ENCODE results near the gene BCL11A.

Gene BCL11A

DNA sequence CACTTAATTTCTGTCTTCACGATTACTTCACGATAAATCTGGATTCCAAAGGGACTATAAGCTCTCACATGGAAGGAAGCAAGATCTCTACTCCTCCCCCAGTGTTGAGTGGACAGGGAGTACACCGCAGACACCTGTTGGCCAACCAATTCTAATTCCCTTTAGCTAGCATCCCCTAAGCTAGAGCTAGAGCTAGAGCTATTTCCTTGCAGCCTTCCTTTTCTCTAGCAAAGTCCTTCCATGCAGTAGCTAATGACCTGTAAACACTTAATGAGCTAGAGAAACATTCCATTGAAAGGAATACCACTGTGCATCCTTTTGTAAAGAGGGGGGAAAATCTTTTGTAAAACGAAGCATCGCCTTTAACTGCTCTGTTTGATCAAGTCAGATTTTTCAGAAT lies 56.5 kb downstream of the BCL11A start:
- Mint-ChIP-seq H3K27ac (peak overlapping the region; percentile 1), H3K9me3 (no peaks in the 10 kb centered on the region), H3K4me3 (no peak overlapping the region), H3K4me1 (ENCODE audit: low read depth) (peaks cover 67% of the 10 kb centered on the region), H3K36me3 (ENCODE audit: low read depth) (peaks cover 34% of the 10 kb centered on the region), H3K27me3 (no peaks in the 10 kb centered on the region)
- intact Hi-C loops (cut with micrococcal nuclease) = no loop called here

- Mint-ChIP-seq H3K27me3 (no peaks in the 10 kb centered on the region), H3K27ac (peak overlapping the region; percentile 1), H3K4me1 (ENCODE audit: low read depth) (peaks cover 72% of the 10 kb centered on the region), H3K4me3 (no peak overlapping the region), H3K9me3 (no peaks in the 10 kb centered on the region), H3K36me3 (ENCODE audit: low read depth) (peaks cover 38% of the 10 kb centered on the region)
- intact Hi-C loops (cut with micrococcal nuclease) = no loop called here
Observed at GRCh38 chr2:60496475-60496874, 57.0 kb downstream of the BCL11A start.

GRCh38 chr2:60495041-60495625 lies 58.3 kb downstream of the BCL11A start:
- H3K4me3 Mint-ChIP-seq = no peak overlapping the region
- H3K27me3 Mint-ChIP-seq = no peaks in the 10 kb centered on the region
- intact Hi-C loops (cut with micrococcal nuclease) = no loop called here
- H3K27ac Mint-ChIP-seq = peak overlapping the region; percentile 17
- no peaks in the 10 kb centered on the region for H3K9me3 Mint-ChIP-seq
- peaks cover 35% of the 10 kb centered on the region for H3K36me3 Mint-ChIP-seq (ENCODE audit: low read depth)
- H3K4me1 Mint-ChIP-seq (ENCODE audit: low read depth) = peaks cover 75% of the 10 kb centered on the region

- no peaks in the 10 kb centered on the region for H3K9me3 Mint-ChIP-seq
- intact Hi-C loops (cut with micrococcal nuclease) = no loop called here
- H3K4me1 Mint-ChIP-seq (ENCODE audit: low read depth) = peaks cover 69% of the 10 kb centered on the region
- no peak overlapping the region for H3K27ac Mint-ChIP-seq
- no peak overlapping the region for H3K4me3 Mint-ChIP-seq
- H3K36me3 Mint-ChIP-seq (ENCODE audit: low read depth) = peaks cover 30% of the 10 kb centered on the region
- H3K27me3 Mint-ChIP-seq = no peaks in the 10 kb centered on the region
Observed at GRCh38 chr2:60493804-60494387, 59.6 kb downstream of the BCL11A start.

- Mint-ChIP-seq H3K4me3 (no peak overlapping the region), H3K36me3 (ENCODE audit: low read depth) (peaks cover 30% of the 10 kb centered on the region), H3K9me3 (no peaks in the 10 kb centered on the region), H3K27me3 (no peaks in the 10 kb centered on the region), H3K4me1 (ENCODE audit: low read depth) (peaks cover 62% of the 10 kb centered on the region), H3K27ac (peak overlapping the region; percentile 11)
- intact Hi-C loops (cut with micrococcal nuclease) = no loop called here
Observed at GRCh38 chr2:60492548-60492947, 60.9 kb downstream of the BCL11A start.

- H3K4me3 Mint-ChIP-seq = no peak overlapping the region
- H3K36me3 Mint-ChIP-seq (ENCODE audit: low read depth) = peaks cover 24% of the 10 kb centered on the region
- no peak overlapping the region for H3K27ac Mint-ChIP-seq
- peaks cover 58% of the 10 kb centered on the region for H3K4me1 Mint-ChIP-seq (ENCODE audit: low read depth)
- no peaks in the 10 kb centered on the region for H3K9me3 Mint-ChIP-seq
- H3K27me3 Mint-ChIP-seq = no peaks in the 10 kb centered on the region
- intact Hi-C loops (cut with micrococcal nuclease) = no loop called here
Observed at GRCh38 chr2:60490848-60491247, 62.6 kb downstream of the BCL11A start.

DNA sequence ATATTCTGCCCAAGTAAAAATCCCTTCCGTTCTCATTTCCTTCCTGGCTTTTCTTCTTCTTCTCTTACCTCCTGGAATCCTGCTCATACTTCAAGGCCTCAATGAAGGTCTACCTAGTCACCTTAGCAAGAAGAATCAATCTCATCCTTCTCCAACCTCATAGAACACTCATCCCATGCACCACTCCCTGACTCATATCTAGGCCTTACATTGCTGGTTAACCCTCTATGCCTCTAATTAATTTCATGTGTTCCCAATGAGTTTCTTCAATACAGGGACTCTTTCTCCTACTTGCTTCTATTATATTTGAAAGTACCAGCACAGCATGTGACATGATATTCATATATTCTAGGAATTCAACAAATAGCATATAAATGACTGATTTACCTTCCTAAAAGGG lies 63.0 kb downstream of the BCL11A start:
- H3K36me3 Mint-ChIP-seq (ENCODE audit: low read depth) = peaks cover 24% of the 10 kb centered on the region
- H3K27ac Mint-ChIP-seq = no peak overlapping the region
- intact Hi-C loops (cut with micrococcal nuclease) = no loop called here
- no peaks in the 10 kb centered on the region for H3K9me3 Mint-ChIP-seq
- no peaks in the 10 kb centered on the region for H3K27me3 Mint-ChIP-seq
- H3K4me3 Mint-ChIP-seq = no peak overlapping the region
- H3K4me1 Mint-ChIP-seq (ENCODE audit: low read depth) = peaks cover 58% of the 10 kb centered on the region

DNA sequence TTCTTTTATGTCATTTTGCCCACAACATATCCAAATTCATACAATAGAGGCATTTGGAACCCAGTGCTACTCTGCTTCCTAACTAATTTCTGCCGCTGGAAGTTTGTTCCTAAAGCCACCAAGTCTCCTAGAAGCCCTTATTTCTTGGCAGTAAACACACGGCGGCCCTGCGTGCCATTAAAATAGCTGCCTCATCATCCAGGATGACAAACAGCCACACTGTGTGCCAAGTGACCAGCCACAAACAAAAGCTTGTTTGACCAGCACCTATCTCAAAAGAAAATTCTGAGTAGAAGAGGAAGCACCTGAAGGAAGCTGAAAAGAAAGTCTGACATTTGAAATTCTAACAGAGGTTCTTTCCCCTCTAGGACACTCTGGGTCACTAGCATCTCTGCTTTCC lies 64.2 kb downstream of the BCL11A start:
- Mint-ChIP-seq H3K27ac (peak overlapping the region; percentile 46), H3K27me3 (no peaks in the 10 kb centered on the region), H3K4me1 (ENCODE audit: low read depth) (peaks cover 67% of the 10 kb centered on the region), H3K36me3 (ENCODE audit: low read depth) (peaks cover 19% of the 10 kb centered on the region), H3K9me3 (no peaks in the 10 kb centered on the region), H3K4me3 (no peak overlapping the region)
- intact Hi-C loops (cut with micrococcal nuclease) = loop anchor here (10.0 kb wide), 1 partner anchor 54 kb away; no protein-coding TSS in a partner anchor

DNA sequence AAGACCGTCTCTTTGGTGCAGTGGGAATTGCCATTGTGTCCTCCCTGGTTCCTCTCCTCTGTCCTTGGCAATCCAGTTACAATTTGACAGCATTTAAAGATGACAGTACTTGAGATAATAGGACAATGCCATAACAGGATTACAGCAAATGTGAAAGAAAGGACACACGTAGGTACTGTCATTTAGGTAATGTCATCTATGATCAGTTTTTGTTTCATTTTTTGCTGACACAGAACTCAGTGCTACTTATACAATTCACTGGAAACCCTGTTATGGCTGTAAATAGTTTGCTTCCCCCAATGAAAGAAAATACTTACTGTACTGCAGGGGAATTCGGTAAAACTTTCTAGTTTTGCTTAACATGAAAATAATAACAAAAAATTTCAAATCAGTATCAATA lies 65.2 kb downstream of the BCL11A start:
- Mint-ChIP-seq H3K27me3 (no peaks in the 10 kb centered on the region), H3K36me3 (ENCODE audit: low read depth) (peaks cover 11% of the 10 kb centered on the region), H3K4me1 (ENCODE audit: low read depth) (peaks cover 70% of the 10 kb centered on the region), H3K27ac (peak overlapping the region; percentile 39), H3K9me3 (no peaks in the 10 kb centered on the region), H3K4me3 (no peak overlapping the region)
- intact Hi-C loops (cut with micrococcal nuclease) = loop anchor here (10.0 kb wide), 1 partner anchor 53 kb away; no protein-coding TSS in a partner anchor

DNA sequence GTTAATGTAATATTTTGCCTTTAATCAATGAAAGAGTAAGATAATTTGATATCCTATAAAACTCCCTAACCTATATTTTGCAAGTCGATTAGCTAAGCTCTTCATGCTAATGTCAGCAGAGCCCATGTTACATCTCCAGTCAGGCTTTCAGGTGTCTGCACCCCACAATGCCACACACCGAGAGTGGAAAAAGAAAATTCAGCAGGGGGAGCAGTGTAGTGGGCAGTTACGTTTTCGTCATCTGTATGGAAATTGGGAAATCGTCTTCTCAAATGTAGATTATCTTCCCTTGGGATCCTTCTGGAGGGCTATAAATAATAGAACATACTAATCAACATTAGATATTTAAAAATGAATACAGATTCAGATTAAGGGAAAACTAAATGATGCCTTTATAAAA lies 66.3 kb downstream of the BCL11A start:
- peaks cover 11% of the 10 kb centered on the region for H3K36me3 Mint-ChIP-seq (ENCODE audit: low read depth)
- H3K9me3 Mint-ChIP-seq = no peaks in the 10 kb centered on the region
- intact Hi-C loops (cut with micrococcal nuclease) = loop anchor here (10.0 kb wide), 1 partner anchor 52 kb away; no protein-coding TSS in a partner anchor
- peaks cover 72% of the 10 kb centered on the region for H3K4me1 Mint-ChIP-seq (ENCODE audit: low read depth)
- no peak overlapping the region for H3K27ac Mint-ChIP-seq
- H3K4me3 Mint-ChIP-seq = no peak overlapping the region
- H3K27me3 Mint-ChIP-seq = no peaks in the 10 kb centered on the region

DNA sequence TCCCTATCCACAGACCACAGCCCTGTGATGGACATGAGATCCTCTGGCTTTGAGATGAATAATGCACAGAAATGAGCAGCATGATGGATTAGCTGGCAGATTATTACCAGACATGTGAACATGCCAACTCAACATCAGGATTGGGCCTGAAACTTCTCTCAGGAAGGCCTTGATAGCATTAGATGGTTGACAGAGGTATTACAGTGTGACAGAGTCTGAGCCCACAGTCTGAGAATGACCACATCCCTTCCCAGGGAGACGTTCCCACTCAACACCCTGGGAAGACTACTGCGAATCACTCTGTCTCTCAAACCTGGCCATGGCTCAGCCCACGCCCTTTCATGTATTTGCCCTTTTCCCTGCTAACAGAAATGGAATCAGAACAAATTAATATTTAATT lies 66.9 kb downstream of the BCL11A start:
- Mint-ChIP-seq H3K27me3 (no peaks in the 10 kb centered on the region), H3K4me3 (no peak overlapping the region), H3K4me1 (ENCODE audit: low read depth) (peaks cover 74% of the 10 kb centered on the region), H3K36me3 (ENCODE audit: low read depth) (peaks cover 12% of the 10 kb centered on the region), H3K9me3 (no peaks in the 10 kb centered on the region), H3K27ac (no peak overlapping the region)
- intact Hi-C loops (cut with micrococcal nuclease) = loop anchor here (10.0 kb wide), 1 partner anchor 52 kb away; no protein-coding TSS in a partner anchor

DNA sequence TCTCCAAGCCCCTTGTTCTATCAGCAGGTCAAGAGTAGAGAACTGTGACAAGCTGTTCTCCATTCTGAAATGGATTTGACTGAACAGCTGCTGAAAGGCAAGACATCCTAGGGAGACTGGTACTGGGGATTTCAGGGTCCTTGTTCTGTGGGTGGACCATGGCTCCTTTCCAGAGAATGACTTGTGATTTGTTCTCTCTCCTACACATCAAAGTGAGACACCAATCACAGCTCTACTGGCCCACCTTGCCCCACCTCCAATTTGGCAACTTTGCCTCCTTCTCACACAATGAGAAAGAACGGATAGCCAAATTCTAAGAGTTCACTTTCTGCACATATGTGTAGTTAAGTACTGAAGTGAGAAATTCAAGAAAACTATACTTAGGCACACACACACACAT lies 67.4 kb downstream of the BCL11A start:
- H3K36me3 Mint-ChIP-seq (ENCODE audit: low read depth) = peaks cover 15% of the 10 kb centered on the region
- peak overlapping the region; percentile 89 for H3K27ac Mint-ChIP-seq
- H3K27me3 Mint-ChIP-seq = no peaks in the 10 kb centered on the region
- H3K9me3 Mint-ChIP-seq = no peaks in the 10 kb centered on the region
- intact Hi-C loops (cut with micrococcal nuclease) = loop anchor here (10.0 kb wide), 1 partner anchor 51 kb away; no protein-coding TSS in a partner anchor
- no peak overlapping the region for H3K4me3 Mint-ChIP-seq
- peaks cover 76% of the 10 kb centered on the region for H3K4me1 Mint-ChIP-seq (ENCODE audit: low read depth)

GRCh38 chr2:60485550-60485949 lies 67.9 kb downstream of the BCL11A start:
- Mint-ChIP-seq H3K9me3 (no peaks in the 10 kb centered on the region), H3K27ac (peak overlapping the region; percentile 89), H3K4me3 (no peak overlapping the region), H3K36me3 (ENCODE audit: low read depth) (peaks cover 15% of the 10 kb centered on the region), H3K4me1 (ENCODE audit: low read depth) (peaks cover 76% of the 10 kb centered on the region), H3K27me3 (no peaks in the 10 kb centered on the region)
- intact Hi-C loops (cut with micrococcal nuclease) = loop anchor here (10.0 kb wide), 1 partner anchor 51 kb away; no protein-coding TSS in a partner anchor

DNA sequence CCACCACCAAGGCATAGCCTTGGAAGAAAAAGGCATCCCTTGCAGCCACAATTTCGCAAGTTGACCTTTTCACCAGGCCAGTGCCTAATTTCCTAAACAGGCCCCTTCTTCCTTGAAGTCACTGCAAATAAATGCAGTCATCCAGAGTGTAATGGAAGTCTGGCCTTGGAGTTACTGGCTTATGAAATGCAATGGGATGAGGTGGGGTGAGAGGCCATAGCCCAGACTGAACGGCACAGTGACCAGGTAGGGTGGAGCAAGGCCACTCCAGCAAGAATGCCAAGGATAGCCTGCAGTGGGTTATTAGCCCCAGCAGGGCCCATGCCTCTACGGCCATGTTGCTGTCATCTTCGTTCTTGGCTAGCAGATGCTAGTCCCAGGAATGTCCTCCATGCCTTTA lies 68.4 kb downstream of the BCL11A start:
- Mint-ChIP-seq H3K36me3 (ENCODE audit: low read depth) (peaks cover 10% of the 10 kb centered on the region), H3K4me1 (ENCODE audit: low read depth) (peaks cover 76% of the 10 kb centered on the region), H3K9me3 (no peaks in the 10 kb centered on the region), H3K27me3 (no peaks in the 10 kb centered on the region), H3K4me3 (no peak overlapping the region), H3K27ac (peak overlapping the region; percentile 89)
- intact Hi-C loops (cut with micrococcal nuclease) = loop anchor here (10.0 kb wide), 1 partner anchor 50 kb away; no protein-coding TSS in a partner anchor
